GM23248 (cell line): Measurements from ENCODE around the gene CSF1R.

ENCODE experiments used
- EZH2 ChIP-seq: fragments of 200-600 bp; sonication (generic); IDR thresholded peaks from 2 replicates; pipeline ENCODE4 v1.6.1; 2018; ENCODE audit warnings: antibody characterized with exemption, mild to moderate bottlenecking; ENCODE audit not compliant: insufficient read depth, poor library complexity, severe bottlenecking
- EZH2phosphoT487 ChIP-seq: fragments of 200-600 bp; sonication (generic); IDR thresholded peaks from 2 replicates; pipeline ENCODE4 v1.6.1; 2018; ENCODE audit warnings: antibody characterized with exemption, moderate library complexity, mild to moderate bottlenecking, low read depth; ENCODE audit not compliant: insufficient read depth

DNA sequence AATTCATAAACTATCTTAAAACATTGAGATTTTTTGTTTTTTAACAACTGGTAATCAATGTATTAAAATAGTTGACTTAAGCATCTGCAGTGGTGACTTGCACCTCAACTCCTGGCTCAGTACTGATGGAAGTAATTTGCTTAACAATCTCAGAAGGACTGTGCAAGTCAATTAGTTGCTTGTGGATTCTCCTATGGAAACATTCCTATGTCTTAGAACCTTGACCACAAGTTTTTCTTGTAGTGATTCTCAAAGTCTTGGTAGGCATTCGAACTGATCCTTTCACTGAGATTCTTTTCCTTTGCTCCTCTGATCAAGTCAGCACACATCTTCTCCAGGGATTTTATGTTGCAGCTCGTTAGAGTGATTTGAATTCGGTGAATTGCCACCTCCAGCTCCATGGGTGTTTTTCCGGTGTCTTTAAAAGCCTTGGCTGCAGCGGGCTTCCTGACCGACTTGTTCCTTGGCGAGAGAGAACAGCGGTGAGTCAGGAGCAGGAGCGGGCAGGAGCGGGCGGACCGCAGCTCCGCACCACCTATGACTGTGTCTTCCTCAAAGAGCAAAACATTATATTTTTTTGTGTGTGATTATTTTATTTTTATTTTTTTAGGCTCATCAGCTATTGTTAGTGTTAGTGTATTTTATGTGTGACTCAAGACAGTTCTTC, 64.7 kb downstream of the CSF1R start:
- TF ChIP-seq EZH2phosphoT487 = no peak
- no peak for TF ChIP-seq EZH2
